Coronary artery (tissue), 2 donors: Measurements from ENCODE around the gene MBNL2.
A peak's percentile ranks its signal among the peaks of the same experiment; 100 is the strongest.

ENCODE experiments used
- DNase-seq: peaks from one replicate; pipeline ENCODE4 v3.0.0-alpha.2; 2017; ENCODE audit warnings: low spot score
- H3K27ac ChIP-seq, 2 donors: fragments of 200-600 bp; sonication (generic); one replicate each; pipeline ENCODE4 v1.5.1; 2016 to 2019
- H3K4me3 ChIP-seq: fragments of 200-600 bp; sonication (generic); 2 replicates; pipeline ENCODE4 v1.5.1; 2016; ENCODE audit warnings: mild to moderate bottlenecking, moderate library complexity
- TF ChIP-seq, protein P1 (sequence below): fragments of 200-600 bp; sonication (generic); IDR thresholded peaks from one replicate; pipeline ENCODE4 v1.5.1; 2019; ENCODE audit warnings: antibody characterized with exemption

The MBNL2 gene, protein sequence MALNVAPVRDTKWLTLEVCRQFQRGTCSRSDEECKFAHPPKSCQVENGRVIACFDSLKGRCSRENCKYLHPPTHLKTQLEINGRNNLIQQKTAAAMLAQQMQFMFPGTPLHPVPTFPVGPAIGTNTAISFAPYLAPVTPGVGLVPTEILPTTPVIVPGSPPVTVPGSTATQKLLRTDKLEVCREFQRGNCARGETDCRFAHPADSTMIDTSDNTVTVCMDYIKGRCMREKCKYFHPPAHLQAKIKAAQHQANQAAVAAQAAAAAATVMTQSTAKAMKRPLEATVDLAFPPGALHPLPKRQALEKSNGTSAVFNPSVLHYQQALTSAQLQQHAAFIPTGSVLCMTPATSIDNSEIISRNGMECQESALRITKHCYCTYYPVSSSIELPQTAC

DNA sequence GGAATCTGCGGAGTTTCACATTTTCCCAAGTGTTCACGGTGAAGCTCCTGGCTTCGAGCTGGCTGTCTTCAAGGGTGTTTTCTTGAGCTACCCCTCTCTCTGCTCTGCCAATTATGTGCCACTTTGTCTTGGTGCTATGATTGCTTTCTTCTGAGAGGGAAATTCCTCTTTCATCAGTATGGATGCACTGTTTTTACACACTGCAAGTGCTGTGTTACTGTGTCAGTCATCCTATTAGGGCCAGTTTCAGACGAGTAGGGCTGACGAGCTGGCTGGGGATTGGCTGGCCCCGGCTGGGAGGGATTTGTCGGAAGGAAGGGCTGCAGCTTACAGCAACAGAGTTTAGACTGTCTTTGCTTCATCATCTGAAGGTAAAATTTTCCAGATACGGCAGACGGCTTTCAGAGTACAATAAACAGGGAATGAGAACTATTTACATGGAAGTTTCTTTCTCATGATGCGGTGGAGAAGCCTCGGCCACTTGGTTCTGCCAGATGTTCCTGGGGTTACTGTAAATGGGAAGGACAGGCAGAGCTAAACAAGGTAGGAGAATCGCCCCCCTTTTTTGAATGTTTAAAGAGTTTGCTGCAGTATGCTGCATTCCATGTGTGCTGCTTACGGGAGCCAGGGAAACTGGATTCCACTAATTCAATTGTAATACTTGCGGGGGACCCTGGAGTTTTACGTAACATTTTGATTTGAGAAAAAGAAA, at the start of gene MBNL2:
Gene MBNL2 (plus strand): TSS at position 345 of the 712 bp plus-strand sequence. CDS start 53,903 bp downstream, outside the sequence.
- Histone ChIP-seq H3K27ac (peak within 1 kb of the TSS; percentile 90 to 96), H3K4me3 (peak within 1 kb of the TSS; percentile 72)
- TF ChIP-seq, protein P1, sequence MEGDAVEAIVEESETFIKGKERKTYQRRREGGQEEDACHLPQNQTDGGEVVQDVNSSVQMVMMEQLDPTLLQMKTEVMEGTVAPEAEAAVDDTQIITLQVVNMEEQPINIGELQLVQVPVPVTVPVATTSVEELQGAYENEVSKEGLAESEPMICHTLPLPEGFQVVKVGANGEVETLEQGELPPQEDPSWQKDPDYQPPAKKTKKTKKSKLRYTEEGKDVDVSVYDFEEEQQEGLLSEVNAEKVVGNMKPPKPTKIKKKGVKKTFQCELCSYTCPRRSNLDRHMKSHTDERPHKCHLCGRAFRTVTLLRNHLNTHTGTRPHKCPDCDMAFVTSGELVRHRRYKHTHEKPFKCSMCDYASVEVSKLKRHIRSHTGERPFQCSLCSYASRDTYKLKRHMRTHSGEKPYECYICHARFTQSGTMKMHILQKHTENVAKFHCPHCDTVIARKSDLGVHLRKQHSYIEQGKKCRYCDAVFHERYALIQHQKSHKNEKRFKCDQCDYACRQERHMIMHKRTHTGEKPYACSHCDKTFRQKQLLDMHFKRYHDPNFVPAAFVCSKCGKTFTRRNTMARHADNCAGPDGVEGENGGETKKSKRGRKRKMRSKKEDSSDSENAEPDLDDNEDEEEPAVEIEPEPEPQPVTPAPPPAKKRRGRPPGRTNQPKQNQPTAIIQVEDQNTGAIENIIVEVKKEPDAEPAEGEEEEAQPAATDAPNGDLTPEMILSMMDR = no peak
- peak; percentile 96 for DNase-seq

DNA sequence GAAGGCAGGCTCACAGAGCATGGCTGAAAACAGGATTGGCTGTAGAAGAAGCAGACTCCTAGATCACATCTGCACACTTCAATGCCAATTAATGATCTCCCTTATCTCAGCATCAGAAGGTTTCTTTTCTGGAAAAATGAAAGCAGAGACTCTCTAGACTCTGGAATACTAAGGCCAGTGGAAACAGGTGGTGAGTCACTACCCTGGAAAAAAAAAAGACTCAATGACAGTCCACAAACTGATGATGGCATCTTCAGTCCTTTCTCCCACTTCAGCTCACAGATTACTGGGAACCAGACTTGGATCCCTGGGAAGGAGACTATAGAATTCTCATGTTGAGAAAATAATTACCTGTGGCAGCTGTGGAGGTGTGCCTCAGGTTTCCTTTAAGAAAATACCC, 47.5 kb upstream of the MBNL2 start:
- TF ChIP-seq, protein P1 = no peak
- Histone ChIP-seq H3K27ac (no peak overlapping the region), H3K4me3 (no peak overlapping the region)
- no peak for DNase-seq

DNA sequence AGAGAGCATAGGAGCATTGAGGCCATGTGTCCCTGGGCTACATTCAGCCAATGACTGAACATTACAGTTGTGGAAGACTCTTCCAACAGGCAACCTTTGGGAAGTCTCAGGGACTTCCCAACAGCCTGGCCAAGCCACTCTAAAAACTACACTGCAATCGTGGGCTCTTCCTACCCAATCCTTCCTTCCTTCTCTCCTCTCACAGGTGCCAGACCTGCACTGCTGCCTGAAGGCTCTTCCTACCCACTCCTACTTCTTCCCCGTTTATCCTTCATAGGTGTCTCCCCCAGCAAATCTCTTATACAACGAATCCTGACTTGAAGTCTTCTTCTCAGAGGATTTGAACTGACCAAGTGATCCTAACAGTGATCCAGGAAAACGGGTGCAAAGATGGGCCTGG, 47.1 kb upstream of the MBNL2 start:
- Histone ChIP-seq H3K4me3 (no peak overlapping the region), H3K27ac (no peak overlapping the region)
- DNase-seq = no peak
- TF ChIP-seq, protein P1 = no peak

DNA sequence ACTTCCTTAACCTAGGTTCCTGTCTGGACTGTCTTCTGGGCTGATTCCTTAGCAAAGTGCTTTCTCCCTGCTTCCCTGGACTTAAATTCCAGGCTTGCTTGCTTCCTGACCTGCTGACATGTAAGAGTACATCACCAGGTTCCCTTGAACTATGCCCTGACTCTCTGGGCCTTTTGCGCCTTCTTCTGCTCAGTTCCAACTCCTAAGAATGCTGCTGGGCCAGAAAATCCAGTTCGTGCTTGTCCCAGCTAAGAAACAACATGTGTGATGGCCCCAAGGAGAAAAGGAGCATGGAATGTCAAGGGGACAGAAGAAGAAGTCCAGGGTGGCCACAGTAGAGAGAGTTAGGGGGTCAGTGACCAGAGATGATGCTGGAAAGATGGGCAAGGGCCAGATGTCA, 42.6 kb upstream of the MBNL2 start:
- no peak overlapping the region for H3K27ac ChIP-seq
- TF ChIP-seq, protein P1 = no peak
- DNase-seq = no peak
- H3K4me3 ChIP-seq = no peak overlapping the region

DNA sequence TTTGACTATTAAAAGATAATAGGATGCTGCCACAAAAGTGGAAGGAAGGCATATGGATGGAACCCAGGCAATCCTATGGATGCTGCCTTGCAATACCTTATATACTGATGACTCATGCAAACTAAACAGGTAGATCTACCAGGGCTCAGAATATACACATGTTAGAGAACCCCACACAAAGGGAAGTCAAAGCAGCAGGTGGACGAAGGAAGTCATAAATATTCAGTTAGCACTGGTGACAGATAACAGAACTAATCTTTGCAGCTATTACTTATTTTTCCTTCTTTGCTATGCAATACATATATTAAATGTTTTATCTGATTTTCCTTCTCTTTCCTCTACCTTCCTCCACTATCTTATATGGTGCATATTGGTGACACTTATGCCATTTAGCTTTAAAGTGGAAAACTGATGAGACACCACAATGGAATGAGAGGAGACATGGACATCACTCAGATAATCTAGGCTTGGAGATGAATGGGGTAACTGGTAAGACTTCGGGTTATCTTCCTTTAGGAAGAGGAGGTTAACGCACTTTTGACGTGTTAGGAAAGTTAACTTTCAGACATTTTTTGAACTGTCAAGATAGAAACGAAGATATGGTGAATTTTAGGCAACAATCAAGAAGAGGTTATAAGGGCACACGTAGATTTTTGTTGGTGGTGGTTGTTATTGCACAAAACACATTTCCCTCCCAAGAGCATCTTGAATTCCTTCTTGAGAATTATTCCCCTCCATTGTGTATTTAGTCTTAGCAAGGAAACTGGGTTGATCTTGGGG, 39.8 kb upstream of the MBNL2 start:
- no peak for DNase-seq
- Histone ChIP-seq H3K4me3 (no peak overlapping the region), H3K27ac (no peak overlapping the region)
- TF ChIP-seq, protein P1 = no peak

DNA sequence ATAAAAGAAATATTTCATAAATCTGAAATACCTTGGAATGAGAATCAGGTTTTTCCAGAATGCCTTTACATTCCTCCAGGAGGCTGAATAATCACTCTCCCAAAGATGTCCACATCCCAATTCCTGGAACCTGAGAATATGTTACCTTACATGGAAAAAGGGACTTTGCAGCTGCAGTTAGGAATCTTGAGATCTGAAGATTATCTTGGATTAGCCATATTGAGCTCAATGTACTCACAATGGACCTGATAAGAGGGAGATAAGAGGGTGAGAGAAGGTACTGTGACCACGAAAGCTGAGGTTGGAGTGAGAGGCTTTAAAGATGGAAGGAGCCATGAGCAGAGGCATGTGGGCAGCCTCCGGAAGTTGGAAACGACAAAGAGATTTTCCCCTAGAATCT, 36.8 kb upstream of the MBNL2 start:
- Histone ChIP-seq H3K27ac (no peak overlapping the region), H3K4me3 (no peak overlapping the region)
- TF ChIP-seq, protein P1 = no peak

More for the DNA sequence above, 36.8 kb upstream of the MBNL2 start:
- no peak for DNase-seq
